ENCODE results near the gene EPB41L3. TPM values are rescaled to one million over a fixed set of nuclear protein-coding genes. Genes with fewer than 3 reads are reported as not detected.

EPB41L3 gene
- total RNA-seq, 2 experiments from 2014 or later: 0.31 TPM; not detected in 1

- H3K27me3 Mint-ChIP-seq: peaks cover 36% of the 10 kb centered on the region
- no peak for TF ChIP-seq CTCF (IDR thresholded peaks at IDR 0.05)
- ATAC-seq: no peak
- intact Hi-C loops (cut with micrococcal nuclease): no loop called here
- DNase-seq: no peak
- no peak overlapping the region for H3K4me3 Mint-ChIP-seq
- H3K27ac Mint-ChIP-seq: no peak overlapping the region
- ChIA-PET CTCF (no interaction called here), POLR2A (no interaction called here)
- no peaks in the 10 kb centered on the region for H3K36me3 Mint-ChIP-seq (ENCODE audit: low read depth)
- H3K9me3 Mint-ChIP-seq: no peaks in the 10 kb centered on the region
- no peaks in the 10 kb centered on the region for H3K4me1 Mint-ChIP-seq (ENCODE audit: low read depth)
Measured at GRCh38 chr18:5541644-5542043, 2.2 kb downstream of the EPB41L3 start.

DNA sequence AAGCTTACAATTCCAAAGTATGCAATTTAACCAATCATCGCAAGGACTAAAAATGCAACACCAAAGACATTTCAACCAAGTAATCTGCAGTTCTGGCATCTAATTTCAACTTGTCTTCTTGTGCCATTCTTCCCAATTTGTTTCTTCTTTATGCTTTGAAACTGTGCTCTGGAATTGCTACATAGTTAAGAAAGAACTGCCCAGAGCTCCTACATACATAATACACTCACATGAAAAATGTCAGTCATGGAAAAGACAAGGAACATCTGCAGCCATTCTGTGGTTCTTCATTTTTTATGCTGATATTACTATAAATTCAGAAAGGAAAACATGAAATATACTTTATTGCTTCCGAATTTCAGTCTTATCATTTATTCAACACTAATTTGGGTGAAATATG is 4.4 kb downstream of the EPB41L3 start:
- CTCF ChIA-PET: no interaction called here
- intact Hi-C loops (cut with micrococcal nuclease): no loop called here

DNA sequence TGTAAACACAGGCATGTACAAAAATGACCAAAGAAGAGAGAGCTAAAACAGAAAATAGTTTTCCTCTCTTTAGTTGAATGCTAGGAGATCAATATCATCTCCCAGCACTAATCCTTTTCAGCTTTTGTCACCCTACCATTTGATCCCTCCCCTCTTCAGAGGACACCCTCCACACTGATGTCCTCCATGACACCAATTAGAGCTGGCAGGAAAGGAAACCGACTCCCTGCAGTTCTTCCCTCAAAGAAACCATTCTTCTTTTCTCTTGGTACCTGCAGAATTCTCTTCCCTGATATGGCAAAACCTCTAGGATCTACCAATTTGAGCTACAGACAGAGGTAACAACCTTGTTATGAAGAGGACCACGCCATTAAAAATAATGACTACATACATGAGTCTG is 5.3 kb downstream of the EPB41L3 start:
- H3K27ac Mint-ChIP-seq: no peak overlapping the region
- no peak for TF ChIP-seq CTCF (IDR thresholded peaks at IDR 0.05)
- ATAC-seq: no peak
- no peaks in the 10 kb centered on the region for H3K9me3 Mint-ChIP-seq
- no peaks in the 10 kb centered on the region for H3K36me3 Mint-ChIP-seq (ENCODE audit: low read depth)
- POLR2A ChIA-PET: no interaction called here
- intact Hi-C loops (cut with micrococcal nuclease): no loop called here
- no peak overlapping the region for H3K4me3 Mint-ChIP-seq
- CTCF ChIA-PET: no interaction called here
- no peak for DNase-seq
- H3K4me1 Mint-ChIP-seq (ENCODE audit: low read depth): no peaks in the 10 kb centered on the region
- peaks cover 22% of the 10 kb centered on the region for H3K27me3 Mint-ChIP-seq

More for the DNA sequence above, 4.4 kb downstream of the EPB41L3 start:
- no peak overlapping the region for H3K27ac Mint-ChIP-seq
- no peak for ATAC-seq
- no peaks in the 10 kb centered on the region for H3K4me1 Mint-ChIP-seq (ENCODE audit: low read depth)
- H3K36me3 Mint-ChIP-seq (ENCODE audit: low read depth): no peaks in the 10 kb centered on the region
- peaks cover 25% of the 10 kb centered on the region for H3K27me3 Mint-ChIP-seq
- H3K9me3 Mint-ChIP-seq: no peaks in the 10 kb centered on the region
- TF ChIP-seq CTCF (IDR thresholded peaks at IDR 0.05): no peak
- POLR2A ChIA-PET: no interaction called here
- DNase-seq: no peak
- H3K4me3 Mint-ChIP-seq: no peak overlapping the region

GRCh38 chr18:5537860-5538259 is 5.9 kb downstream of the EPB41L3 start:
- no peak overlapping the region for H3K4me3 Mint-ChIP-seq
- peaks cover 22% of the 10 kb centered on the region for H3K27me3 Mint-ChIP-seq
- no peak for TF ChIP-seq CTCF (IDR thresholded peaks at IDR 0.05)
- intact Hi-C loops (cut with micrococcal nuclease): no loop called here
- ChIA-PET CTCF (no interaction called here), POLR2A (no interaction called here)
- H3K27ac Mint-ChIP-seq: no peak overlapping the region
- no peaks in the 10 kb centered on the region for H3K36me3 Mint-ChIP-seq (ENCODE audit: low read depth)
- H3K9me3 Mint-ChIP-seq: no peaks in the 10 kb centered on the region
- H3K4me1 Mint-ChIP-seq (ENCODE audit: low read depth): no peaks in the 10 kb centered on the region
- DNase-seq: no peak
- no peak for ATAC-seq

- intact Hi-C loops (cut with micrococcal nuclease): no loop called here
- no peaks in the 10 kb centered on the region for H3K4me1 Mint-ChIP-seq (ENCODE audit: low read depth)
- no peaks in the 10 kb centered on the region for H3K9me3 Mint-ChIP-seq
- H3K36me3 Mint-ChIP-seq (ENCODE audit: low read depth): no peaks in the 10 kb centered on the region
- ChIA-PET POLR2A (no interaction called here), CTCF (no interaction called here)
- H3K27me3 Mint-ChIP-seq: peaks cover 9% of the 10 kb centered on the region
- ATAC-seq (no peak), DNase-seq (peak; percentile 10)
- H3K27ac Mint-ChIP-seq: no peak overlapping the region
- H3K4me3 Mint-ChIP-seq: no peak overlapping the region
- TF ChIP-seq CTCF (IDR thresholded peaks at IDR 0.05): no peak
Measured at GRCh38 chr18:5534845-5535244, 9.0 kb downstream of the EPB41L3 start.
